A673 (cell line): ENCODE results near the gene ATP2A3. TPM values are rescaled to one million over a fixed set of nuclear protein-coding genes. Genes with fewer than 3 reads are reported as not detected.

ENCODE experiments used
- BruUV-seq: library from RNA; stranded (reverse); fragments of 400-500 nt; replicated peaks from 2 replicates; lab custom pipeline; 2021; lab: Mats Ljungman, UMichigan
- CTCF ChIA-PET: fragments of 300-600 bp; sonication (Branson Sonifier 250); formaldehyde crosslinking; loops from one replicate; lab custom pipeline; 2022; ENCODE audit warnings: antibody characterized with exemption; lab: Charles Lee
- POLR2A ChIA-PET: fragments of 300-600 bp; sonication (Branson Sonifier 250); formaldehyde crosslinking; loops from one replicate; lab custom pipeline; 2022; ENCODE audit warnings: antibody characterized with exemption; ENCODE audit not compliant: low non-redundant PET; lab: Charles Lee
- DNase-seq: peaks from one replicate; pipeline ENCODE4 v3.0.0-alpha.2; 2015; ENCODE audit warnings: low spot score
- H3K27ac ChIP-seq: fragments of 200-600 bp; sonication (generic); 2 replicates; pipeline ENCODE4 v1.5.1; 2016; ENCODE audit warnings: mixed run types, low read depth, mild to moderate bottlenecking, mixed read lengths, antibody characterized with exemption, low read length; ENCODE audit not compliant: poor library complexity, severe bottlenecking
- H3K27me3 ChIP-seq: fragments of 200-600 bp; sonication (generic); replicated peaks from 2 replicates; pipeline ENCODE4 v1.6.1; 2017; ENCODE audit warnings: mixed run types, low read depth, mild to moderate bottlenecking, mixed read lengths, antibody characterized with exemption, low read length; ENCODE audit not compliant: insufficient read depth, poor library complexity
- H3K36me3 ChIP-seq: fragments of 200-600 bp; sonication (generic); 2 replicates; pipeline ENCODE4 v1.6.1; 2016; ENCODE audit warnings: mixed run types, mild to moderate bottlenecking, mixed read lengths, antibody characterized with exemption, low read length; ENCODE audit not compliant: insufficient read depth, poor library complexity, severe bottlenecking
- H3K4me1 ChIP-seq: fragments of 200-600 bp; sonication (generic); 2 replicates; pipeline ENCODE4 v1.6.1; 2017; ENCODE audit warnings: mixed run types, mild to moderate bottlenecking, mixed read lengths, antibody characterized with exemption, low read length; ENCODE audit not compliant: insufficient read depth, poor library complexity, severe bottlenecking
- H3K4me3 ChIP-seq: fragments of 200-600 bp; sonication (generic); 2 replicates; pipeline ENCODE4 v1.5.1; 2016; ENCODE audit warnings: low read depth, mixed run types, mild to moderate bottlenecking, mixed read lengths, low read length; ENCODE audit not compliant: poor library complexity, severe bottlenecking
- H3K9me3 ChIP-seq: fragments of 200-600 bp; sonication (generic); 2 replicates; pipeline ENCODE4 v1.6.1; 2016; ENCODE audit warnings: mixed run types, low read depth, mild to moderate bottlenecking, mixed read lengths, antibody characterized with exemption, low read length; ENCODE audit not compliant: poor library complexity, severe bottlenecking
- EZH2 ChIP-seq: fragments of 200-600 bp; sonication (generic); IDR thresholded peaks from 2 replicates; pipeline ENCODE4 v1.6.1; 2017; ENCODE audit warnings: borderline replicate concordance, low read depth, mild to moderate bottlenecking, mixed read lengths, antibody characterized with exemption, low read length; ENCODE audit not compliant: poor library complexity, severe bottlenecking
- intact Hi-C: fragments of 100-400 bp; cut with micrococcal nuclease; formaldehyde crosslinking; loops from one replicate; pipeline ENCODE4 v1.10.0; 2022; ENCODE audit not compliant: unreplicated experiment
- total RNA-seq: library from RNA; stranded (reverse); gene quantifications from 2 replicates; pipeline ENCODE4 v1.2.3, GENCODE V29; 2021
- TF ChIP-seq, protein P1 (sequence below): fragments of 300-800, 200-600 bp; sonication (generic); conservative IDR thresholded peaks from 2 replicates; pipeline ENCODE4 v1.5.1; 2017; ENCODE audit warnings: low read depth, mild to moderate bottlenecking, antibody characterized with exemption, low read length, moderate library complexity, mixed read lengths

Gene ATP2A3
- total RNA-seq, 1 experiment from 2014 or later, result 0.17 TPM

GRCh38 chr17:3887394-3887793 lies 76.8 kb downstream of the ATP2A3 start:
- peaks cover 52% of the 10 kb centered on the region for H3K4me1 ChIP-seq
- peaks cover 8% of the 10 kb centered on the region for H3K36me3 ChIP-seq
- H3K9me3 ChIP-seq, result no peaks in the 10 kb centered on the region
- no peak for DNase-seq
- intact Hi-C loops, result no loop called here
- no TSS peak for BruUV-seq
- ChIA-PET POLR2A (no interaction called here), CTCF (no interaction called here)
- TF ChIP-seq EZH2, result no peak
- TF ChIP-seq, protein P1, sequence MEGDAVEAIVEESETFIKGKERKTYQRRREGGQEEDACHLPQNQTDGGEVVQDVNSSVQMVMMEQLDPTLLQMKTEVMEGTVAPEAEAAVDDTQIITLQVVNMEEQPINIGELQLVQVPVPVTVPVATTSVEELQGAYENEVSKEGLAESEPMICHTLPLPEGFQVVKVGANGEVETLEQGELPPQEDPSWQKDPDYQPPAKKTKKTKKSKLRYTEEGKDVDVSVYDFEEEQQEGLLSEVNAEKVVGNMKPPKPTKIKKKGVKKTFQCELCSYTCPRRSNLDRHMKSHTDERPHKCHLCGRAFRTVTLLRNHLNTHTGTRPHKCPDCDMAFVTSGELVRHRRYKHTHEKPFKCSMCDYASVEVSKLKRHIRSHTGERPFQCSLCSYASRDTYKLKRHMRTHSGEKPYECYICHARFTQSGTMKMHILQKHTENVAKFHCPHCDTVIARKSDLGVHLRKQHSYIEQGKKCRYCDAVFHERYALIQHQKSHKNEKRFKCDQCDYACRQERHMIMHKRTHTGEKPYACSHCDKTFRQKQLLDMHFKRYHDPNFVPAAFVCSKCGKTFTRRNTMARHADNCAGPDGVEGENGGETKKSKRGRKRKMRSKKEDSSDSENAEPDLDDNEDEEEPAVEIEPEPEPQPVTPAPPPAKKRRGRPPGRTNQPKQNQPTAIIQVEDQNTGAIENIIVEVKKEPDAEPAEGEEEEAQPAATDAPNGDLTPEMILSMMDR, result no peak
- peak overlapping the region; percentile 16 for H3K27ac ChIP-seq
- H3K4me3 ChIP-seq, result no peak overlapping the region
- no peaks in the 10 kb centered on the region for H3K27me3 ChIP-seq

DNA sequence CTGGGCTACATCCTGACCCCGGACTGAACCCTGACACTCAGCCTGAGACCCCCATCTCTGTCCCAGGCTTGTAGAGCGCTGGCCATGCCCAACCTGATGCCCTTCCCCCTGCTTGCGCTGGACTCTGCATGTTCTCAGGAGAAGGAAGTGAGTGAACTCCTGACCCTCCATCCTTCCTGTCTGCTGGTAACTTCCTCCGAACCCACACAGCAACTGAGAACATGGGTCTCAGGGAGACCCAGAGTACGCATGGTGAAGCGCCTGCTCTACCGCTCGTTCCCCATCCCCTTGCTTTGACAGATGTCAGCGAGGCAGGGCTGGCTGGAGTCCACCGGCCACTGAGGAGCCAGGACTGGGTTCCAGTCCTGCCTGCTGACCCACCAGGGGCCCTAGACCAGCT lies 77.5 kb downstream of the ATP2A3 start:
- Histone ChIP-seq H3K27me3 (no peaks in the 10 kb centered on the region), H3K36me3 (peaks cover 8% of the 10 kb centered on the region), H3K4me3 (no peak overlapping the region), H3K9me3 (no peaks in the 10 kb centered on the region), H3K4me1 (peaks cover 47% of the 10 kb centered on the region), H3K27ac (peak overlapping the region; percentile 16)
- BruUV-seq, result no TSS peak
- no peak for DNase-seq
- intact Hi-C loops, result no loop called here
- ChIA-PET POLR2A (no interaction called here), CTCF (no interaction called here)
- TF ChIP-seq EZH2, result no peak
- TF ChIP-seq, protein P1, result no peak

DNA sequence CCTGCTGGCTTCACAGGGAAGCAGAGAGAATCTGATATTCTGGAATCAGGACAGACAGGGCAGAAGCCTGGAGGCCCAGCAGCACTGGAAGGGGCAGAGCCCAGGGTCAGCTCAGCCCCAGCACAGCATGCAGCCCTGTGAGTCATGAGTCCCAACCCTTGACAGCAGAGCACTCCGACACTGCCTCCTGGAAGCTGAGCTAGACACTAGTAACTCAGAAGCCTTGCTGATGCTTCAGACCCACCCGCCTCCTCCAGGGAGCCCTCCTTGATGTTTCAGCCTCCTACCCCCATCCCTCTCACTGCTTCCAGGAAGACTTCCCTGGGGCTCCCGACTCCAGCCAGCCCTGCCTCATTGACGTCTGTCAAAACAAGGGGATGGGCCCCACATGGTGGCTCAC lies 78.3 kb downstream of the ATP2A3 start:
- Histone ChIP-seq H3K27ac (no peak overlapping the region), H3K27me3 (no peaks in the 10 kb centered on the region), H3K9me3 (no peaks in the 10 kb centered on the region), H3K4me3 (no peak overlapping the region), H3K4me1 (peaks cover 39% of the 10 kb centered on the region), H3K36me3 (peaks cover 8% of the 10 kb centered on the region)
- no TSS peak for BruUV-seq
- CTCF ChIA-PET, result no interaction called here
- no peak for DNase-seq
- intact Hi-C loops, result no loop called here
- POLR2A ChIA-PET, result no interaction called here
- TF ChIP-seq EZH2, result no peak
- TF ChIP-seq, protein P1, result no peak
